ENCODE measurements around the gene FOS.

GRCh38 chr14:75297411-75298040 lies 18.9 kb downstream of the FOS start:
- TF ChIP-seq, protein P1, sequence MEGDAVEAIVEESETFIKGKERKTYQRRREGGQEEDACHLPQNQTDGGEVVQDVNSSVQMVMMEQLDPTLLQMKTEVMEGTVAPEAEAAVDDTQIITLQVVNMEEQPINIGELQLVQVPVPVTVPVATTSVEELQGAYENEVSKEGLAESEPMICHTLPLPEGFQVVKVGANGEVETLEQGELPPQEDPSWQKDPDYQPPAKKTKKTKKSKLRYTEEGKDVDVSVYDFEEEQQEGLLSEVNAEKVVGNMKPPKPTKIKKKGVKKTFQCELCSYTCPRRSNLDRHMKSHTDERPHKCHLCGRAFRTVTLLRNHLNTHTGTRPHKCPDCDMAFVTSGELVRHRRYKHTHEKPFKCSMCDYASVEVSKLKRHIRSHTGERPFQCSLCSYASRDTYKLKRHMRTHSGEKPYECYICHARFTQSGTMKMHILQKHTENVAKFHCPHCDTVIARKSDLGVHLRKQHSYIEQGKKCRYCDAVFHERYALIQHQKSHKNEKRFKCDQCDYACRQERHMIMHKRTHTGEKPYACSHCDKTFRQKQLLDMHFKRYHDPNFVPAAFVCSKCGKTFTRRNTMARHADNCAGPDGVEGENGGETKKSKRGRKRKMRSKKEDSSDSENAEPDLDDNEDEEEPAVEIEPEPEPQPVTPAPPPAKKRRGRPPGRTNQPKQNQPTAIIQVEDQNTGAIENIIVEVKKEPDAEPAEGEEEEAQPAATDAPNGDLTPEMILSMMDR (IDR thresholded peaks at IDR 0.05), result no peak
- TF ChIP-seq POLR2A (IDR thresholded peaks at IDR 0.05), result peak in 1 of 4 donors; percentile 52
